Activated T-cell treated with anti-CD3 and anti-CD28 coated beads for 24 hours (primary cell): Measurements from ENCODE around the gene MYDGF.
A peak's percentile ranks its signal among the peaks of the same experiment; 100 is the strongest.
"Not testable (repeated sequence)": the region's sequence is repeated elsewhere in the genome, so short reads cannot be mapped to it uniquely, and the experiment has no call there.

Experiments used
- DNase-seq: peaks from one replicate; pipeline ENCODE4 v3.0.0-alpha.2; 2020; ENCODE audit warnings: low read depth

MYDGF gene

GRCh38 chr19:4669723-4670480 is at the start of gene MYDGF:
Gene MYDGF, minus strand, starts transcription at chr19:4670342. Its CDS starts 8 bp downstream, at chr19:4670334.
- peak; percentile 91 for DNase-seq

GRCh38 chr19:4719499-4719866 is 49.3 kb upstream of the MYDGF start:
- DNase-seq = no peak

DNA sequence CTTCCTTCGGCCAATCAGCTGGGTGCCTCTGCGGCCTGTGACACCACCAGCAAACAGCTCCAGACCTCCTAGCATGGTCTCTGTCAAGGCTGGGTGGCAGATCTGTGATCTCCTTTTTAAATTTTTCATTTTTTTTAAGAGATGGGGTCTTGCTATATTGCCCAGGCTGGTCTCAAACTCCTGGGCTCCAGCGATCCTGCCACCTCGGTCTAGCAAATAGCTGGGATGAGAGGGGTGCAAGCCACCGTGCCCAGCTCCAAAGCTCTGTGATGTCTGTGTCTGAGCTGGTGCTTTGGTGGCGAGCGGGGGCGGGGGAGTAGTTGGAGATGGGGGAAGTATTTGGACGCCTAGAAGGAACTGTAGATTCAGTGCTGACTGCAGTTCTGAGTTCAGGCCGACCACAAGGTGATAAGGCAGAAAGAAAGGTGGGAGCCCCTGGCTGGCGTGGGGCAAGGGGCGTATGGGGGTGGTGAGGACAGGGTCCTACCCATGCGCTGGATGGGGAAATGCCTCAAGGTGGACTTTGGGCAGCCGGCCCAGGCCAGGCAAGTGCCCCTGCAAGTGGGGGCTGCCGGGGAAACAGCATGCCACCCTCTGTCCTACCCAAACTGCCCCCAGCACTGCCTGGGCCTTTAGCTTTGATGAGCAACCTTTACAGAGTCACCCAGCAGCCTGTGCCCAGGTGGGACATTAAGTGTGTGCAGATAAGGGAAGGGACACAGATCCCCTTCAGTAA is 48.0 kb upstream of the MYDGF start:
- no peak for DNase-seq

- no peak for DNase-seq
Observed at GRCh38 chr19:4717191-4717965, 47.2 kb upstream of the MYDGF start.

DNA sequence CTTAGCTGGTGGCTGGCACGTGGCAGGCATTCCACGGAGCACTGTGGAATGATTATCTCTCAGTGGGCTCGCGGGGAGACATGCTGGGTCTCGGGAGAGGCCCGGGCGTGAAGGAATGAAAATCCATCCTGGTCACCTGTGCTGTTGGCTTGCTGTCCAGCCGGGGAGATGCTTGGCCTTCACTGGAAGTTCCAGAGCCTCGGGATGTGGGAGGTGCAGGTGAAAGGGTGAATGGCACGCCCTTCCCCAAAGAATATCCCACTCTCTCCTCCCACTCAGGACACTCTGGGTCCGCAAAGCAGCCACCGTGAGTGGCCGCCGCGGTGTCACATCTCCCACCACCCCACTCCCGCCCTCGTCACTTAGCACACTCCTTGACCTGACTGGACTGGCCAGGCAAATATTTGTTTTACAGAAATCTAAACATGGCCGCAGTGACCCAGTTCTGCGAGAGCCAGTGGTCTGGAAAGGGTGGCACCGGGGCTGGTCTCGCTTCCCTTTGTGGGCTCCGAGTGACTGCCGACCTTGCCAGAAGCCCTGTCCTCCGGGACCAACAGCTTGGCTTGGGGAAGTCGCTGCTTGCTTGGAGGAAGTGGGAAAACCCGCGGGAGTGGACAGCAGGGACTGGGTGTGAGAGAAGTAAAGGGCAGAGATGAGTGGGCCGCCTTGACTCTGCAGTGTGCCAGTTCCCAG is 45.5 kb upstream of the MYDGF start:
- DNase-seq = no peak

- DNase-seq = not testable (repeated sequence)
Observed at GRCh38 chr19:4715178-4715528, 45.0 kb upstream of the MYDGF start.

GRCh38 chr19:4714016-4714415 is 43.9 kb upstream of the MYDGF start:
- DNase-seq = no peak

- DNase-seq = no peak
Observed at GRCh38 chr19:4713384-4713951, 43.3 kb upstream of the MYDGF start.

DNA sequence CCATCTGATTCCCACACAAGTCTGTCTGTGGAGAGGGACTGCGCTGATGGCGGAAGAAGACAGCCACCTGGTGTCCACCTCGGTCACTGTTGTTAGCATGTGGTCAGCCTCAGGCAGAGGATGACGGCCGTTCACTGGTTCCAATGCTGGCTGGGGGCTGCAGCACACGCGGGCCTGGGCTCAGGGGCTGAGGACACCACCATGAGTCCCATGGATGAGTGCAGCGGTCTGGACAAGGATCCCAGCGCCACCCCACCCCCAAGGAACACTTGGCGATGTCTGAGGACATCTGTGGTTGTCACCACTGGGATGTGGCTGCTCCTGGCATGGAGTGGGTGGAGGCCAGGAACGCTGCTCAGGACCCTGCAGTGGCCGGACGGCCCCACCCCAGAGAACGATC is 42.6 kb upstream of the MYDGF start:
- DNase-seq = no peak

GRCh38 chr19:4711211-4711610 is 41.1 kb upstream of the MYDGF start:
- no peak for DNase-seq

DNA sequence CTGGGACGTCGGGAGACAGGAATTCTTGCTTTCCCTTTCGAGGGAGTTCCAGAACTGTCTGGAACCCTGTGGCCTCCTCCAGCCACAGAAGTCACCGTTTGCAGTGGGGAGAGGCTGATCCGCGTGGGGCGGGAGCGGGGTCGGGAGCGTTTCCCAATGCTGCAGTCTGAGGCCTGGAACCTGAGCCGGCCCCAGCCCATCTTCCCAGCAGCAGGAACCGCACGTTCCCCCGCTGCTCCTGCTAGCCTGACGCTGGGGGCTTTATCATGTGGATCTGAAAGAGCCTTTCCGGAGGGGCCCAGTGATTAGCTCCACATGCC is 40.1 kb upstream of the MYDGF start:
- DNase-seq = no peak

GRCh38 chr19:4709440-4710280 is 39.5 kb upstream of the MYDGF start:
- no peak for DNase-seq

DNA sequence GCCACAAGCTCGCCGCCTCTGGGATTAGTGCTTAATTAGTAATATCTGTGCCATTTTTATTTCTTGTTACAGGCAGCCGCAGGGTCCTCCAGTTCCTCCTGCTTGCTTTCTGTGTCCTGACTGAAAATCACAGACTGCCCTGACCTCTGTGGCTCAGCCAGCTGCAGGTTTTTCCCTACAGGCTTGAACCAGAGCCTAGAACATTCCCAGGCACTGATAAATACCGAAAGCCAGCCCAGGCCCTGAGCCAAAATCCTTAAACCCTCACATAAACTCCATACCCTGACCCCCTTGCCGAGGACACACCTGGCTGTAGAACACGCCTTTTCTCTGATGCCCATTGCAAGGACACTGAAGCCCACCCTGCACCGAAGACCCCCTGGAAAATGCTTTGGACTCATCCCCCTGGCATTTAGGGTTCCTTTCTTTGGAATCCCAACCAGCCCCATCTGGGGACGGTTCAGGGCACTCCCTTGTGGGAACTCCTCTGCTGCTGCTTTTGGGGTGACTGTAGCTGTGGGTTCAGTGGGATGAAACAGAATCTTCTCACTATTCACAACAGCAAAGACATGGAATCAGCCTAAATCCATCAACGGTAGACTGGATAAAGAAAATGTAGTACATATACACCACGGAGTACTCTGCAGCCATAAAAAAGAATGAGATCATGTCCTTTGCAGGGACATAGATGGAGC is 38.0 kb upstream of the MYDGF start:
- no peak for DNase-seq

DNA sequence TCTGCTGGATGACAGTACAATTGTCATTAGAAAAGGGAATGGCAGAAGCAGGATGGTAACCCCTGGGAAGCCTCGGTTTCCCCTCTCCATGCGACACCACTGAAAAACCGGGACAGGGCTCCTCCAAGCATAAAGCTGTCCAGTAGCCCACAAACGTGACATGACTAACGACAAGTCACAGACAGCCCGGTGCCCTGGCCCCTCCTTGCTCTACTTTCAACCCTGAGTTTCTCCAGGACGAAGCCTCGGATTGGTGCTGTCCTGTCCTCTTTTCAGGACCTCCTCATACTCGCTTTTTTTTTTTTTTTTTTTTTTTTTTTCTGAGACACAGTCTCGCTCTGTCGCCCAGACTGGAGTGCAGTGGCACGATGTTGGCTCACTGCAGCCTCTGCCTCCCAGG is 37.2 kb upstream of the MYDGF start:
- DNase-seq = no peak

- DNase-seq = no peak
Observed at GRCh38 chr19:4705413-4706131, 35.4 kb upstream of the MYDGF start.

DNA sequence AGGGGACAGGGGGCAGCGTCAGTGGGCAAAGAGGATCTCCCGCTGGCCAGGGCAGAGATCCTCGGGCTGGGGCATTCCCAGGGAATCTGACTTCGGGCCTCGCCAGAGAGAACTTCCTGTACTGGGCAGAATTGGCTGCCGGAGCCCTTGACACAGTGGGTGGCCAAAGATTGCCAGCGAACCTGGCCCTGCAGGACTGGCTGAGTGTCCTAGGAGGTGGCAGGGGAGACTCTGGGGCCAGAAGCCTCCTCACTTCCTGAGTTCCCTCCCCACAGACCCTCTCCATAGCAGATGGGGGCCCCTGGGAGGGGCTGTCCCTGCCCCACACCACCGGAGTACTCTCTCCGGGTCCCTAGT is 34.2 kb upstream of the MYDGF start:
- DNase-seq = no peak

GRCh38 chr19:4703671-4704316 is 33.7 kb upstream of the MYDGF start:
- no peak for DNase-seq

- no peak for DNase-seq
Observed at GRCh38 chr19:4702764-4703163, 32.6 kb upstream of the MYDGF start.

DNA sequence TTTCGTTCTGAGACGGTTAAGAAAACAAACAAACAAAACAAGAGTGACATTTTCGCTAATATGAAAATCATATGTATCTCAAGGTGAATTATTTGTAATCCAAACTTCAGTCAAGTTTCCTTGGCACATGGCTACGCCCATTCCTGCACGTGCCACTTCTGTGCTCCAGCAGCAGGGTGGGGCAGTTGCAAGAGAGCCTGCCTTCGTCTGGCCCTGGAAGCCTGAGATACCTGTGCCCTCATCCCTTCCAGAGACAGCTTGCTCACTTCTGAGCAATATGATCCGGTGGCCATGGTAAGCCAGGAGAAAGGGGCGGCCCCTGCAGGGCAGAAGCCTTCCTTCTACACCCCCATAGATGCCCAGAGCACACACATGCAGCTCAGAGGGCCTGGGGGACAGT is 31.4 kb upstream of the MYDGF start:
- DNase-seq = no peak

DNA sequence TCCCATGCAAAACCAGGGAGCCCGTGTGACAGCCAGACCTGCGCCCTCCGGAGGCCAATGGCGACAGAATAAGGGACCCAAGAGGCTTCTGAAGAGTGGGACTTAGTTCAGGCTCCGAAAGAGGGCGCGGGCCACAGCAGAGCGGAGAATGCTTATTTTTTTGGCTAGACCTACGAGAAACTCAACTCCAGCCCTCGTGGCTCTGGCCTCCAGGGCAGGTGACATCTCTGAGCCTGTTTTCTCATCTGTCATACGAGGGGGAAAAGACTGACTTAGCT is 30.5 kb upstream of the MYDGF start:
- DNase-seq = no peak
